Measurements from ENCODE around the gene GLCE.

The GLCE gene

DNA sequence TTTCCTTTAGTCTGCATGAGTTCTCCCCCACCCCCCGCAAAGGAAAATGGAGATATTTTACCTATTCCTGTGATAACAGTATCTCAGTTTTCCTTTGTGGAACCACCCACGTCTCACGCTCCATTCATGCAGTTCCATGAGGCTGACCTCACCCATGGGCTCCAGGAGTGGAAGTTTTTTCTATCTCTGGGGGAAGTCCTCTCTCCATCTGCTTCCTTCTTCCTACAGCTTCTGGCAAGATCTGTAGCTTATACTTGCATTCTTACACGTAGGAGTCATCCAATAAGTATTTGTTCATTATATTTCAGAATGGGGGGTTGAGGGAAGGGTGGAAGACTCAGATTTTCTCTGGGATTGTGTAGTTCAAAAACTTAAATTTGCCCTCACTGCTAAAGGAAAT lies 5.8 kb upstream of the GLCE start:
- no peak for TF ChIP-seq YY1 (IDR thresholded peaks at IDR 0.05; ENCODE audit: low read depth)
- TF ChIP-seq TEAD4 (IDR thresholded peaks at IDR 0.05), result peak; percentile 11; the same call in 1 of the 2 replicates
- TF ChIP-seq TAF1 (IDR thresholded peaks at IDR 0.05; ENCODE audit: low read depth), result no peak
- TF ChIP-seq RAD21 (IDR thresholded peaks at IDR 0.05; ENCODE audit: low read depth), result no peak
- TF ChIP-seq FOXM1 (IDR thresholded peaks at IDR 0.05; ENCODE audit: borderline replicate concordance, low read depth), result no peak
- no peak for TF ChIP-seq CREB1 (IDR thresholded peaks at IDR 0.05; ENCODE audit: low read depth)
- TF ChIP-seq EGR1 (IDR thresholded peaks at IDR 0.05), result no peak

DNA sequence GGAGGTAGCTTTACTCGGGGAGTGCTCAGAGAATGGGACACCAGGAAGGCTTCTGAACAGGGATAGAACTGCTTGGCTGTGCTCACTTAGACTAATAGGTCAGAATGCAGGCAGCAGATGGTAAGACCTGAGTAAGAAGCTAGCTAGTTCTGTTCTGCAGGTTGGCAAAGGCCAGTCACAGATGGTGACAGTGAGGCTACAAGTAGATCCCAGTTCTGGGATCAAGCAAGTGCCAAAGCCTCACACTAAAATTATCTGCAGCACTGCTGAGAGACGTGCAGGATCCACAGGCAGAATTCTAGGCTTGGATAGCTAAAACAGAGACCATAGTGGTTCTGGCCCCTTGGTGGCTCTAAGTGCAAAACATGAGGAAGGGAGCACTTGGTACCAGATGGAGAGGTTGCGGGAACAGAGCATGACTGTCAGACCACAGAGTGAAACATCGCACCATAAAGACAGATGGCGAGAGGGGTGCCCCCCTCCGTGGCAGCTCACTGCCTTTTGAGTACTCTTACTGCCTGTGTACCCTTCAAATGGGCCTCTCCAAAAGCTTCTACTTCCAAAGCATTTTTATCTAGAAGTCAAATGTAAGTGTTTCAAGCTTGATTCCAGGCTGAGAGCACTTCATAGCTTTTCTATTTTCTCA lies 3.6 kb upstream of the GLCE start:
- TF ChIP-seq CEBPB (IDR thresholded peaks at IDR 0.05) (no peak), NFIC (IDR thresholded peaks at IDR 0.05) (no peak), FOXM1 (IDR thresholded peaks at IDR 0.05; ENCODE audit: borderline replicate concordance, low read depth) (no peak), CREB1 (IDR thresholded peaks at IDR 0.05; ENCODE audit: low read depth) (no peak), ZBTB7A (IDR thresholded peaks at IDR 0.05; ENCODE audit: low read depth) (no peak), TAF1 (IDR thresholded peaks at IDR 0.05; ENCODE audit: low read depth) (no peak), TEAD4 (IDR thresholded peaks at IDR 0.05) (no peak)
- TF ChIP-seq, protein P1, sequence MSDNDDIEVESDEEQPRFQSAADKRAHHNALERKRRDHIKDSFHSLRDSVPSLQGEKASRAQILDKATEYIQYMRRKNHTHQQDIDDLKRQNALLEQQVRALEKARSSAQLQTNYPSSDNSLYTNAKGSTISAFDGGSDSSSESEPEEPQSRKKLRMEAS (IDR thresholded peaks at IDR 0.05), result no peak
- TF ChIP-seq, protein P2, sequence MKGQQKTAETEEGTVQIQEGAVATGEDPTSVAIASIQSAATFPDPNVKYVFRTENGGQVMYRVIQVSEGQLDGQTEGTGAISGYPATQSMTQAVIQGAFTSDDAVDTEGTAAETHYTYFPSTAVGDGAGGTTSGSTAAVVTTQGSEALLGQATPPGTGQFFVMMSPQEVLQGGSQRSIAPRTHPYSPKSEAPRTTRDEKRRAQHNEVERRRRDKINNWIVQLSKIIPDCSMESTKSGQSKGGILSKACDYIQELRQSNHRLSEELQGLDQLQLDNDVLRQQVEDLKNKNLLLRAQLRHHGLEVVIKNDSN (IDR thresholded peaks at IDR 0.05), result no peak

DNA sequence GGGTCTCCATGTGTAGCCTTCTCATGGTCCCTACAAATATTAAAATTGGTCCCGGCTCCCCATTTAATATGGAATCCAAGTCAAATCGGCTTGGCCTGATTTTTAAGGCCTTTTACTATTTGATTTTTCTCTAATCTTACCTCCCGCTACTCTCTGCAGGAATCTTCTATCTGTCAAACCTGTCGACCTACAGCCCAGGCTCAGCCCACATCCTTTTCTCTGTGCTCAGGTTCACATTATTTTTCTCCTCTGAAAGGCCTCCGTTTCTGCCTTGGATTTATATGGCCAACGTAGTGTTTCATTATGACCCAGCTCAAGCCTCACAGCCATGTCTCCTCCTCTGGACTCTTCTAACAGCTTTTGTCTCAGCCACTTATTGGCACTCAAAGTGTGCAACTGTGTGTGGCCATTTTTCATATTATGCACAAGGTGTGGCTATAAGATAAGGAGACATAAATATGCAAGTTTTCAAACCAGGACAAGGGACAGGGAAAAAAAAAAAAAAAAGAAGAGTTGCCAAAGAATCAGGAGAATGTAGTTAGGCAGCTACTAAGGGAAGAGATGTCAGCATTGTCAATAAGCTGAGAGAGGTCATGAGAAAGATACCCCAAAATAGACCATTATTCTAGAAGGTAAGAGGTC lies 2.1 kb upstream of the GLCE start:
- TF ChIP-seq EP300 (IDR thresholded peaks at IDR 0.05; ENCODE audit: borderline replicate concordance), result no peak
- TF ChIP-seq RAD21 (IDR thresholded peaks at IDR 0.05; ENCODE audit: low read depth), result no peak
- TF ChIP-seq CEBPB (IDR thresholded peaks at IDR 0.05), result no peak
- no peak for TF ChIP-seq NFIC (IDR thresholded peaks at IDR 0.05)
- TF ChIP-seq TAF1 (IDR thresholded peaks at IDR 0.05; ENCODE audit: low read depth), result no peak
- TF ChIP-seq YY1 (IDR thresholded peaks at IDR 0.05; ENCODE audit: low read depth), result no peak
- TF ChIP-seq EGR1 (IDR thresholded peaks at IDR 0.05), result no peak
- no peak for TF ChIP-seq ZBTB7A (IDR thresholded peaks at IDR 0.05; ENCODE audit: low read depth)
- TF ChIP-seq CREB1 (IDR thresholded peaks at IDR 0.05; ENCODE audit: low read depth), result no peak
- no peak for TF ChIP-seq TEAD4 (IDR thresholded peaks at IDR 0.05)
- TF ChIP-seq, protein P2 (IDR thresholded peaks at IDR 0.05), result no peak
- TF ChIP-seq, protein P1 (IDR thresholded peaks at IDR 0.05), result no peak
- no peak for TF ChIP-seq FOXM1 (IDR thresholded peaks at IDR 0.05; ENCODE audit: borderline replicate concordance, low read depth)

DNA sequence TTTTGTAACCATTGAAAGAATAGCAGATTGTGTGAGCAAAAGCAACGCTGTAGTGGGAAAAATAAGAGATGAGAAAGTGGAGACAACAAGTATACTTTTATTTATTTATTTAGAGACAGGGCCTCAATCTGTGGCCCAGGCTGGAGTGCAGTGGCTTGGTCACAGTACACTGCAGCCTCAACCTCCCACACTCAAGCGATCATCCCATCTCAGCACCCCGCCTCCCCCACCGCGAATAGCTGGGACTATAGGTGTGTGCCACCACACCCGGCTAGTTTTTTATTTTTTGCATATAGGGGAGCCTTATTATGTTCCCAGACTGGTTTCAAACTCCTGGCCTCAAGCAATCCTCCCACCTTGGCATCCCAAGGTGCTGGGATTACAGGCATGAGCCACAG lies 1.6 kb upstream of the GLCE start:
- no peak for TF ChIP-seq EP300 (IDR thresholded peaks at IDR 0.05; ENCODE audit: borderline replicate concordance)
- no peak for TF ChIP-seq ZBTB7A (IDR thresholded peaks at IDR 0.05; ENCODE audit: low read depth)
- TF ChIP-seq, protein P1 (IDR thresholded peaks at IDR 0.05), result no peak
- TF ChIP-seq, protein P3, sequence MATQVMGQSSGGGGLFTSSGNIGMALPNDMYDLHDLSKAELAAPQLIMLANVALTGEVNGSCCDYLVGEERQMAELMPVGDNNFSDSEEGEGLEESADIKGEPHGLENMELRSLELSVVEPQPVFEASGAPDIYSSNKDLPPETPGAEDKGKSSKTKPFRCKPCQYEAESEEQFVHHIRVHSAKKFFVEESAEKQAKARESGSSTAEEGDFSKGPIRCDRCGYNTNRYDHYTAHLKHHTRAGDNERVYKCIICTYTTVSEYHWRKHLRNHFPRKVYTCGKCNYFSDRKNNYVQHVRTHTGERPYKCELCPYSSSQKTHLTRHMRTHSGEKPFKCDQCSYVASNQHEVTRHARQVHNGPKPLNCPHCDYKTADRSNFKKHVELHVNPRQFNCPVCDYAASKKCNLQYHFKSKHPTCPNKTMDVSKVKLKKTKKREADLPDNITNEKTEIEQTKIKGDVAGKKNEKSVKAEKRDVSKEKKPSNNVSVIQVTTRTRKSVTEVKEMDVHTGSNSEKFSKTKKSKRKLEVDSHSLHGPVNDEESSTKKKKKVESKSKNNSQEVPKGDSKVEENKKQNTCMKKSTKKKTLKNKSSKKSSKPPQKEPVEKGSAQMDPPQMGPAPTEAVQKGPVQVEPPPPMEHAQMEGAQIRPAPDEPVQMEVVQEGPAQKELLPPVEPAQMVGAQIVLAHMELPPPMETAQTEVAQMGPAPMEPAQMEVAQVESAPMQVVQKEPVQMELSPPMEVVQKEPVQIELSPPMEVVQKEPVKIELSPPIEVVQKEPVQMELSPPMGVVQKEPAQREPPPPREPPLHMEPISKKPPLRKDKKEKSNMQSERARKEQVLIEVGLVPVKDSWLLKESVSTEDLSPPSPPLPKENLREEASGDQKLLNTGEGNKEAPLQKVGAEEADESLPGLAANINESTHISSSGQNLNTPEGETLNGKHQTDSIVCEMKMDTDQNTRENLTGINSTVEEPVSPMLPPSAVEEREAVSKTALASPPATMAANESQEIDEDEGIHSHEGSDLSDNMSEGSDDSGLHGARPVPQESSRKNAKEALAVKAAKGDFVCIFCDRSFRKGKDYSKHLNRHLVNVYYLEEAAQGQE (IDR thresholded peaks at IDR 0.05; ENCODE audit: low read depth), result no peak
- no peak for TF ChIP-seq CREB1 (IDR thresholded peaks at IDR 0.05; ENCODE audit: low read depth)
- TF ChIP-seq EGR1 (IDR thresholded peaks at IDR 0.05), result no peak
- no peak for TF ChIP-seq TCF12 (IDR thresholded peaks at IDR 0.05; ENCODE audit: low read depth)
- TF ChIP-seq TAF1 (IDR thresholded peaks at IDR 0.05; ENCODE audit: low read depth), result no peak
- no peak for TF ChIP-seq TEAD4 (IDR thresholded peaks at IDR 0.05)
- no peak for TF ChIP-seq YY1 (IDR thresholded peaks at IDR 0.05; ENCODE audit: low read depth)

DNA sequence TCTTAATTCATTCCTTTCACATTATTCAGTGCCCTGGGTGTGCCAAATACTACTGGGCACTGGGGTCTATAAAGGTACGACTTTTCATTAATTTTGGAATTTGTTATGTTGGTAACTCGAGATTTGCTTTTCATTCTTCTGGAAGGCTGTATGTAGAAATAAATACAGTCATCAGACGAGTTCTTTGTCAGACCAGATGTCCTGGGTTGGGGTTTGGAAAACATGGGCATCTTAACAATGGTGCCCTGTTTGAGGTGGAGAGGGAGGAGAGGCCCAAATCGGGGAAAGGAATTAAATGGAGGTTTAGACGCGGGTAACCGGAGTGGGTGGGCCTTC lies 662 bp upstream of the GLCE start:
- TF ChIP-seq, protein P2 (IDR thresholded peaks at IDR 0.05), result no peak
- TF ChIP-seq YY1 (IDR thresholded peaks at IDR 0.05; ENCODE audit: low read depth) (no peak), CREB1 (IDR thresholded peaks at IDR 0.05; ENCODE audit: low read depth) (no peak), TCF12 (IDR thresholded peaks at IDR 0.05; ENCODE audit: low read depth) (no peak), TEAD4 (IDR thresholded peaks at IDR 0.05) (no peak), EP300 (IDR thresholded peaks at IDR 0.05; ENCODE audit: borderline replicate concordance) (no peak), ZBTB7A (IDR thresholded peaks at IDR 0.05; ENCODE audit: low read depth) (no peak), NFIC (IDR thresholded peaks at IDR 0.05) (no peak), RAD21 (IDR thresholded peaks at IDR 0.05; ENCODE audit: low read depth) (no peak), FOXM1 (IDR thresholded peaks at IDR 0.05; ENCODE audit: borderline replicate concordance, low read depth) (no peak), EGR1 (IDR thresholded peaks at IDR 0.05) (no peak)
- TF ChIP-seq, protein P1 (IDR thresholded peaks at IDR 0.05), result no peak
